Liver (tissue), 3 donors: ENCODE measurements around the gene ARL5A.

Experiments
- ATF3 ChIP-seq: IDR thresholded peaks from 2 replicates; pipeline ENCODE4 v1.6.1; 2016; ENCODE audit warnings: antibody characterized with exemption
- CTCF ChIP-seq: fragments of 150-350 bp; IDR thresholded peaks from 2 replicates; pipeline ENCODE4 v1.5.1; 2017; ENCODE audit warnings: improper control_type of control experiment, low read depth, low read length; ENCODE audit not compliant: missing input control
- EGR1 ChIP-seq, 2 donors: IDR thresholded peaks; 2 replicates each; pipeline ENCODE4 v1.6.1; 2016 to 2018; ENCODE audit warnings: antibody characterized with exemption in 2 of 2, low read depth in 2 of 2
- JUND ChIP-seq, 2 donors: IDR thresholded peaks; 2 replicates each; pipeline ENCODE4 v1.6.1; 2016; ENCODE audit warnings: antibody characterized with exemption in 2 of 2
- MAX ChIP-seq: IDR thresholded peaks from 2 replicates; pipeline ENCODE4 v1.6.1; 2016; ENCODE audit warnings: antibody characterized with exemption
- RAD21 ChIP-seq, 2 donors: IDR thresholded peaks; 2 replicates each; pipeline ENCODE4 v1.6.1; 2016; ENCODE audit warnings: antibody characterized with exemption in 2 of 2, mild to moderate bottlenecking in 2 of 2
- REST ChIP-seq: IDR thresholded peaks from 2 replicates; pipeline ENCODE4 v1.6.1; 2016; ENCODE audit warnings: antibody characterized with exemption, mild to moderate bottlenecking
- RXRA ChIP-seq, 2 donors: IDR thresholded peaks; 2 replicates each; pipeline ENCODE4 v1.6.1; 2017 to 2018; ENCODE audit warnings: antibody characterized with exemption in 2 of 2, mild to moderate bottlenecking in 1 of 2
- TAF1 ChIP-seq: conservative IDR thresholded peaks from 2 replicates; pipeline ENCODE4 v1.6.1; 2016; ENCODE audit warnings: antibody characterized with exemption, mild to moderate bottlenecking
- YY1 ChIP-seq: IDR thresholded peaks from 2 replicates; pipeline ENCODE4 v1.6.1; 2016; ENCODE audit warnings: antibody characterized with exemption, mild to moderate bottlenecking
- ZBTB33 ChIP-seq: IDR thresholded peaks from 2 replicates; pipeline ENCODE4 v1.6.1; 2016; ENCODE audit warnings: antibody characterized with exemption
- donor health status: healthy.
- donor health status: healthy.

- TF ChIP-seq CTCF (no peak), ZBTB33 (no peak), EGR1 (IDR thresholded peaks at IDR 0.05; ENCODE audit: low read depth in 2 of 2) (no peak), JUND (IDR thresholded peaks at IDR 0.05) (no peak), REST (no peak), ATF3 (no peak), RAD21 (IDR thresholded peaks at IDR 0.05) (no peak), YY1 (no peak), TAF1 (no peak), MAX (no peak), RXRA (IDR thresholded peaks at IDR 0.05) (no peak)
Measured at GRCh38 chr2:151783133-151783520, 45.1 kb downstream of the ARL5A start.
